BE2C (cell line): ENCODE data around the gene FBRSL1.

ENCODE experiments used
- DNase-seq: peaks from one replicate; pipeline ENCODE4 v3.0.0-alpha.2; 2020
- H3K27me3 ChIP-seq: fragments of 250-450 bp; sonication (Bioruptor Pico); 2 replicates; pipeline ENCODE4 v1.5.1; 2020; ENCODE audit warnings: mild to moderate bottlenecking
- H3K36me3 ChIP-seq: fragments of 250-450 bp; sonication (Bioruptor Pico); 2 replicates; pipeline ENCODE4 v1.5.1; 2020; ENCODE audit warnings: mild to moderate bottlenecking
- H3K4me1 ChIP-seq: fragments of 250-450 bp; sonication (Bioruptor Pico); 2 replicates; pipeline ENCODE4 v1.5.1; 2020
- H3K4me3 ChIP-seq: 2 replicates; pipeline ENCODE4 v1.5.1; 2011; ENCODE audit warnings: low read depth, low read length
- H3K9me3 ChIP-seq: fragments of 250-450 bp; sonication (Bioruptor Pico); 2 replicates; pipeline ENCODE4 v1.5.1; 2020
- TF ChIP-seq, protein P1 (sequence below): IDR thresholded peaks from 2 replicates; pipeline ENCODE4 v1.5.1; 2012; ENCODE audit warnings: mild to moderate bottlenecking, low read depth, low read length

The FBRSL1 gene

GRCh38 chr12:132496358-132496669, 6.4 kb downstream of the FBRSL1 start:
- H3K4me1 ChIP-seq: peaks cover 5% of the 10 kb centered on the region
- H3K4me3 ChIP-seq: no peak overlapping the region
- no peak for DNase-seq
- TF ChIP-seq, protein P1, sequence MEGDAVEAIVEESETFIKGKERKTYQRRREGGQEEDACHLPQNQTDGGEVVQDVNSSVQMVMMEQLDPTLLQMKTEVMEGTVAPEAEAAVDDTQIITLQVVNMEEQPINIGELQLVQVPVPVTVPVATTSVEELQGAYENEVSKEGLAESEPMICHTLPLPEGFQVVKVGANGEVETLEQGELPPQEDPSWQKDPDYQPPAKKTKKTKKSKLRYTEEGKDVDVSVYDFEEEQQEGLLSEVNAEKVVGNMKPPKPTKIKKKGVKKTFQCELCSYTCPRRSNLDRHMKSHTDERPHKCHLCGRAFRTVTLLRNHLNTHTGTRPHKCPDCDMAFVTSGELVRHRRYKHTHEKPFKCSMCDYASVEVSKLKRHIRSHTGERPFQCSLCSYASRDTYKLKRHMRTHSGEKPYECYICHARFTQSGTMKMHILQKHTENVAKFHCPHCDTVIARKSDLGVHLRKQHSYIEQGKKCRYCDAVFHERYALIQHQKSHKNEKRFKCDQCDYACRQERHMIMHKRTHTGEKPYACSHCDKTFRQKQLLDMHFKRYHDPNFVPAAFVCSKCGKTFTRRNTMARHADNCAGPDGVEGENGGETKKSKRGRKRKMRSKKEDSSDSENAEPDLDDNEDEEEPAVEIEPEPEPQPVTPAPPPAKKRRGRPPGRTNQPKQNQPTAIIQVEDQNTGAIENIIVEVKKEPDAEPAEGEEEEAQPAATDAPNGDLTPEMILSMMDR: no peak
- H3K9me3 ChIP-seq: no peaks in the 10 kb centered on the region
- H3K27me3 ChIP-seq: no peaks in the 10 kb centered on the region
- H3K36me3 ChIP-seq: no peaks in the 10 kb centered on the region

GRCh38 chr12:132496710-132497109, 6.8 kb downstream of the FBRSL1 start:
- no peak overlapping the region for H3K4me3 ChIP-seq
- H3K9me3 ChIP-seq: no peaks in the 10 kb centered on the region
- no peaks in the 10 kb centered on the region for H3K36me3 ChIP-seq
- H3K27me3 ChIP-seq: no peaks in the 10 kb centered on the region
- no peak for DNase-seq
- peaks cover 5% of the 10 kb centered on the region for H3K4me1 ChIP-seq
- TF ChIP-seq, protein P1: no peak

- Histone ChIP-seq H3K9me3 (no peaks in the 10 kb centered on the region), H3K4me1 (peaks cover 9% of the 10 kb centered on the region), H3K36me3 (no peaks in the 10 kb centered on the region), H3K27me3 (no peaks in the 10 kb centered on the region), H3K4me3 (no peak overlapping the region)
- no peak for DNase-seq
- TF ChIP-seq, protein P1: no peak
Measured at GRCh38 chr12:132497514-132498405, 7.8 kb downstream of the FBRSL1 start.

DNA sequence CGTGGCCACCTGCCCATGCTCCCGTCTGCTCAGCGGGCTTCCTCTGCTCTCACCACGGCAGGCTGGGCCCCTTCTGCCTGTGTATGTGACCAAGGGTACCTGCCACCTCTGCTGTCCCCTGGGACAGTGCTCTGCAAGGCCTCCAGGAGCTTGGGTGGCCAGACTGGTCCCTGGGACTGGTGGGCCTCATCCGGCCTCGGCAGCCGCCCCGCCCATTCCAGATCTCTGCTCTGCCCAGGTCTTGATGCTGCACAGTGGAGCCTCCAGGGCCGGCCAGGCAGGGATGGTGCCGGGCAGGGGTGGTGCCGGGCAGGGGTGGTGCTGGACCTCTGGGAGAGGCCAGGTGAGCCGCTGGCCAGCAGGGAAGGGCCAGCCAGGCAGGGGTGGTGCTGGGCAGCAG, 9.0 kb downstream of the FBRSL1 start:
- no peaks in the 10 kb centered on the region for H3K36me3 ChIP-seq
- TF ChIP-seq, protein P1: no peak
- H3K4me1 ChIP-seq: peaks cover 6% of the 10 kb centered on the region
- no peak for DNase-seq
- H3K4me3 ChIP-seq: no peak overlapping the region
- no peaks in the 10 kb centered on the region for H3K27me3 ChIP-seq
- no peaks in the 10 kb centered on the region for H3K9me3 ChIP-seq

GRCh38 chr12:132500142-132500855, 10.3 kb downstream of the FBRSL1 start:
- DNase-seq: no peak
- H3K27me3 ChIP-seq: no peaks in the 10 kb centered on the region
- H3K36me3 ChIP-seq: no peaks in the 10 kb centered on the region
- H3K4me1 ChIP-seq: peaks cover 7% of the 10 kb centered on the region; the same call in 1 of the 2 replicates
- no peaks in the 10 kb centered on the region for H3K9me3 ChIP-seq
- TF ChIP-seq, protein P1: no peak
- H3K4me3 ChIP-seq: no peak overlapping the region

- Histone ChIP-seq H3K4me3 (no peak overlapping the region), H3K4me1 (peaks cover 13% of the 10 kb centered on the region), H3K27me3 (no peaks in the 10 kb centered on the region), H3K9me3 (no peaks in the 10 kb centered on the region), H3K36me3 (no peaks in the 10 kb centered on the region)
- DNase-seq: no peak
- TF ChIP-seq, protein P1: no peak
Measured at GRCh38 chr12:132500856-132501180, 10.9 kb downstream of the FBRSL1 start.
